ENCODE measurements around the gene PRM2.

PRM2 gene

DNA sequence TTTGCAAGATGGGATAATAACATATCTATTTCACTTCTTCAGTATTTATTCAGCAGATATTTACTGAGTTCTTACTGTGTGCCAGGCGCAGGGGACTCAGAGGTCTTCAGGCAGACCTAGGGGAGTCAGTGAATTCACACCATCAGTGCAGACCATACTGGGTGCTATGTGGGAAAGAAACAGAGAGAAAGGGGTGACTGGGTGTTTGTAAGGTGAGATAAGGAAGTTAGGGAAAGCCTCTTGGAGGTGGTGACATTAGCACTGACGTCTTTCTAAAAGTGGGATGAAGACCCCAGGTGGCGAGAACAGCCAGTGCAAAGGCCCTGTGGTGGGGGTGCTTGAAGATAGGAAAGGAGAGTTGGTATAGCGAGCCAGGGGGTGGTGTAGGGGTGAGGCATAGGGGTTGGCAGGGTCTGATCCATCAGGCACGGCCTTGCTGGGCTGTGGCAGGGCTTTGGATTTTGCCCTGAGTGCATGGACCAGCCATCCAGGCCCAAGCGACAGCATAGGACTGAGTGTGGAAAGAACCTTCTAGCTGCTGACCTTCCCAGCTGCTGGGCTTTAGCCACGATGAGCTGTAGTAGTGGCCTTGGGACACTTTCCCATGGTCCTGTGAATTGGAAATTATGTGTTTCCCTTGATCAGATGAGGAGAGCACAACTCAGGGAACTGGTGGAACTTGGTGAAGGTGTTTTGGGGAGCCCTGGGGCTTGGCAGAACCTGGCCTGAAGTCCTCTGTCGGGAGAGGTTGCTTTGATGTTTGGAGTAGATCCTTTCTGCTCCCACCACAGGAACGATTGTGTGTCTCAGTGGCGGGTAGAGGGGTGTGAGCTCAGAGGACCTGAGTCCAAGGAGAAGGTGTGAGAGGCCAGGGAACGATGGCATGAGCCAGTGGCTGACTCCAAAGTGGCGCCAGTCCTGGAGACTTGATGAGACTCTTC, 16.4 kb downstream of the PRM2 start:
- no peak for DNase-seq

DNA sequence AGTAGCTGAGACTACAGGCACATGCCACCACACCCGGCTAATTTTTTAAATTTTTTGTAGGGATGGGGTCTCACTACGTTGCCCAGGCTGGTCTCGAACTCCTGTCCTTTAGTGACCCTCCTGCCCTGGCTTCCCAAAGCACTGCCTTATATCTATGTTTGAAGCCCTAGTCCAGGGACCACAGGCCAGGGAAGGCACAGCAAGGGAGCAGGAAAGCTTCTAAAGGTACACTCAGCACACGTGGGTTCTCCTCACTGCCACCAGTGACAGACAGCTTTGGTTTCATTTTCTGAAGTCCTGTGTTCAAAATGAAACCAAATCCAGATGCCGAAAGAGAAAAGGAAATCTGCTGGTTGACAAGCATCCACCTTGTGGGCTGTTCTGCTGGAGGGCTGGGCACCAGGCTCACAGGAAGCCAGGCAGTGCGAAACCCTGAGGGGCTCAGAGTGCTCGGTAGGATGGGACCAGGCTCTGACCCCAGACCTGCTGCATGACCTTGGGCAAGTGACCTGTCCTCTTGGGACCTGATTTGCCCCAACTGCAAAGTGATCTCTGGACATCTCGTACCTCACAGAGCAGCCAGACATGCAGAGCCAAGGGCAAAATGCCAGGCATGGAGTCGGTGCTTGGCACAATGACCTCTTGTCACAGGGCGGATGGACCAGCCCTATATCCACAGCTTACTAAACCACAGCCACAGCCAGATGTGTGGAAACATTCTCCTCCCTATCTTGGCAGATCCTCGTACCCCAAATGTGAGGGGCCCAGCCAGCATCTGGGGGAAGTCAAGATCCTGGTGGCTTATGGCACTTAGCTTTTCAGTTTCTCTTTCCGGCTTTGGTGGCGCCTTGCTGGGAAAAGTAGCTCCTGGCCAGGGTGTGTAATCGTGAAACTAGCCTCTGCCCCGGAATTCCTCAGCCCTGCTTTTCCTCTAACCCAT, 17.5 kb downstream of the PRM2 start:
- peak; percentile 65 for DNase-seq

- peak; percentile 74 for DNase-seq
These were observed 18.9 kb downstream of the PRM2 start for GRCh38 chr16:11257131-11257938.

- no peak for DNase-seq
These were observed 19.6 kb downstream of the PRM2 start for GRCh38 chr16:11256661-11257130.

- DNase-seq, result peak; percentile 90
These were observed 20.3 kb downstream of the PRM2 start, which contains the start of gene SOCS1 for GRCh38 chr16:11255737-11256660. SOCS1 (minus strand) TSS chr16:11256204; CDS start chr16:11255478, 726 bp downstream.

- DNase-seq, result peak; percentile 69
These were observed 21.2 kb downstream of the PRM2 start for GRCh38 chr16:11254913-11255736.

DNA sequence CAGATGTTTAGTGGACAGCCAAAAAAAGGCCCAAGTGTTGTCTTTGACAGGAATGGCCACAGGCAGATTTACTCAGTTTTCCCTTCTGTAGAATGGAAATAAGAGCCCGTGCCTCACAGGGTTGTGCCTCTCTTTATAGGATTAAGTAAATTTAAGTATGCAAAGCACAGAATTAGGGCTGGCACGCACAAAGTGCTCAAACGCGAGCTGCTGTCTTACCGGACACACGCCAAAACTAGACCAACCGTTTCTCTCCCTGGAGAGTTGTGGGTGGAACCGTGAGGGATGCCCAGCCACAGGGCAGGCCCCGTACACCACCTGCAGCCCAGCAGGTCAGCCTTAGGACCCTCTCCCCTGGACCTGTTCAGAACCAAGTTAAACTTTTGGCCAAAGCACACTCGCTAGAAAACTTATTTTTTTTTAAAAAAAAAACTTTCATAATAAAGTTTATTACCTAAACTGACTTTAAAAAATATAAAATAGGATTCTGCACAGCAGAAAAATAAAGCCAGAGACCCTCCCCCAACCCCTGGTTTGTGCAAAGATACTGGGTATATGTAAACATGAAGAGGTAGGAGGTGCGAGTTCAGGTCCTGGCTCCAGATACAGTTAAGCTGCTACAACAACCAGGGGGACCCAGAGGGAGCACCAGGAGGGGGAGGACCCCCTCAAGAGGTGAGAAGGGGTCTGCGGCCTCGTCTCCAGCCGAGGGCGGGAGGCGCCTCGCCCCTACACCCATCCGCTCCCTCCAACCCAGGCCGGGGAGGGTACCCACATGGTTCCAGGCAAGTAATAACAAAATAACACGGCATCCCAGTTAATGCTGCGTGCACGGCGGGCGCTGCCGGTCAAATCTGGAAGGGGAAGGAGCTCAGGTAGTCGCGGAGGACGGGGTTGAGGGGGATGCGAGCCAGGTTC, 22.0 kb downstream of the PRM2 start:
- DNase-seq, result peak; percentile 29

DNA sequence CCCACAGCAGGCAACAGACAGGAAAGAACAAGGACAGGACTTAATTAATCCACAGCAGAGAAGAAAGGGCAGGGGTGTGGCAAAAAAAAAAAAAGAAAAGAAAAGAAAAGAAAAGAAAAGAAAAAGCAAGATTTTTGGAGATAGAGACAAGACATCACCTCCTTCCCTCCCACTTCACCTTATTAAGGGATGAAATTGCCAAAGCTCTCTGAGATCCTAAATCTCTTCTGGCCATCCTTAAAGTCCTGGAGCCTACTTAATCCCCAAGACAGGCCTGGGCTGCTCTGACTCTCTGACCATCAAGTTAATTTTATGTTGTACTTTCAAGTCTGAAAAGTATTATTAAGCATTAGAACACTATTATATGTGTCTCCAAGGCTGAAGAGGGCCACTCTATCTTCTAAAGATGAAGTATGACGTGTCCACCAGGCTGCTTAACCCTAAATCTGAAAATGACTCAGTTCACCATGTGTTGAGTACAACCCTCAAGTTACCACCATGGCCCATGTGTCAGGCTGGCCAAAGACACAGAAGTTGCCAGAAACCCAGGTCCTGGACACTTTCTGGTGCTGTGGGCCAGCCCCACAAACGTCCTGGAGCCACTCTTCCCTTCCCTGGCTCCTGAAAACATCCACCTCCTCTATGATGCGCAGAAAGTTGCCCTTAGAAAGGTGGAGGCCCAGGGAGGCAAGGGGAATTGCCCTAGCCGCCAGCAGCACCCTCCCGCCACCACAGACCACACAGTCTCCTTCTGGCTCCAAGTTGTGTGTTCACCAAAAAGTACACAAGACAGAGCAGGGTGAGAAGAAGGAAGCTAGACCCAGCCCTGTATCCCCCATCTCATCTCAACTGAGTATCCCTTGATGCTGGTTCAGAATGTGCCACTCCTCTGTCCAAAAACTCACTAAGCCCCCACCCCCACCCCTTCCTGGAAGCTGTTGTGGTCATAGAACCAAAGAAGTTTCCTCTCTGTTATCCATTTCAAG, 23.0 kb downstream of the PRM2 start:
- peak; percentile 73 for DNase-seq

DNA sequence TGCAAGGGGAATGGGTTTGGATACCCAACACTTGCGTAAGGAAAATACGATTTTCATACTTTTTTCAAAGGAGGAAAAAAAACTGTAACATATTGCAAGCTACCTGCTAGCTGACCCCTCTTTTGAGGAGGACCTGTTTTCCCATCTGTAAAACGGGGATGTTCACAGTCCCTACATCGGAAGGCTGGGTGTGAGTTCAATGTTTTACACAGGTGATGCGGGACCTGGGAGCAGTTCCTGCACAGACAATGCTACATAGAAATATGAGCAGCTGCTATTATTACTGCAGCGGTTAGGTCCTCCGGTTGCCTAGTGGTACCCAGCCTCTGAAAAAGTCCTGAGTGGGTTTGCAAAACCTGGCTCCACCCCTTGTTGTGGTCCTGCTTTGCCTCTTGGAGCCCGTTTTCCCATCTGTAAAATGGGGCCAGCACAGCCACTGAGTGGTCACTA, 23.8 kb downstream of the PRM2 start:
- peak; percentile 22 for DNase-seq

GRCh38 chr16:11251525-11252481, 24.5 kb downstream of the PRM2 start:
- peak; percentile 85 for DNase-seq

GRCh38 chr16:11250786-11251524, 25.3 kb downstream of the PRM2 start:
- DNase-seq, result no peak

DNA sequence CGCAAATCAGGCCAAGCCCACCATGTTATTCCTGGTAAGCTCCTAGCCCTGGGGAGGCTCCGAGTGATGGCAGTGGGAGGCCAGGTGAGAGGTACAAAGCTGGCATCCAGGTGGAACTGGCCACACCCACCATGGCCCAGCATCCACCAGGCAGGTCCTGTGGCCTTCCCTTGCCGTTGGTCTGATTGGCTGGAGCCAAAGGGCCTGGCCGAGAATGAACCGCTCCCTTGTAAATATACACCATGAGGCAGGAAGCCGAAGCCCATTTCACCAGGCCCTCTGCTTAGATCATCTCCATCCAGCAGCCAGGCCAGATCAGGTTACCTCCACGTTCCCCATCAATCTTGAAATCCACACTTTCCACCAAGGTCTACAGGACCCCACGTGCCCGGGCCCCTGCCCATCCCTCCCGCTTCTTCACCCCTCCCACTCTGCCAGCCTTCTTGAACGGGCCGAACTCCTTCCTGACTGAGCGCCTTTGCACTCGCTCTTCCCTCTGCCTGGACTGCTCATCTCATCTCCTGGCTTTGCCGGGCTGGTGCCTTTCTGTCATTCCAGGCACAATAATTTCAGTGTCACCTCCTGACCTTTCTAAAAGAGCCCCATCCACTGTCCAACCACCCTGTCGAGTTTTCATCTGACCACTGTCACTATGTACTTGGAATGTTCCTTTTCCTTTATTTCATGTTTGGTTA, 26.0 kb downstream of the PRM2 start:
- no peak for DNase-seq

- DNase-seq, result no peak
These were observed 26.8 kb downstream of the PRM2 start for GRCh38 chr16:11249233-11250061.

GRCh38 chr16:11248133-11248532, 28.1 kb downstream of the PRM2 start:
- no peak for DNase-seq
